HG02973 (cell line): ENCODE measurements around the gene KANSL2.

ENCODE experiments used
- ATAC-seq: cut with Tn5 transposase; IDR thresholded peaks from one replicate; pipeline ENCODE4 v1.9.1; 2021; ENCODE audit warnings: moderate library complexity; ENCODE audit not compliant: unreplicated experiment

The KANSL2 gene

DNA sequence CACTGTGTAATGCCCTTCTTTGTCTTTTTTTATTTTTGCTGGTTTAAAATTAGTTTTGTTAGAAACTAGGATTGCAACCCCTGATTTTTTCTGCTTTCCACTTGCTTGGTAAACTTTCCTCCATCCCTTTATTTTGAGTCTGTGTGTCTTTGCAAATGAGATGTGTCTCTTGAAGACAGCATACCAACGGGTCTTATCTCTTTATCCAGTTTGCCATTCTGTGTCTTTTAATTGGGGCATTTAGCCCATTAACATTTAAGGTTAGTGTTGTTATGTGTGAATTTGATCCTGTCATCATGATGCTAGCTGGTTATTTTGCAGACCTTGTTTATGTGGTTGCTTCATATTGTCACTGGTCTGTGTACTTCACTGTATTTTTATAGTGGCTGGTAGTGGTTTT is 68.7 kb downstream of the KANSL2 start:
- no peak for ATAC-seq
